ENCODE data around the gene PI3.

The PI3 gene

DNA sequence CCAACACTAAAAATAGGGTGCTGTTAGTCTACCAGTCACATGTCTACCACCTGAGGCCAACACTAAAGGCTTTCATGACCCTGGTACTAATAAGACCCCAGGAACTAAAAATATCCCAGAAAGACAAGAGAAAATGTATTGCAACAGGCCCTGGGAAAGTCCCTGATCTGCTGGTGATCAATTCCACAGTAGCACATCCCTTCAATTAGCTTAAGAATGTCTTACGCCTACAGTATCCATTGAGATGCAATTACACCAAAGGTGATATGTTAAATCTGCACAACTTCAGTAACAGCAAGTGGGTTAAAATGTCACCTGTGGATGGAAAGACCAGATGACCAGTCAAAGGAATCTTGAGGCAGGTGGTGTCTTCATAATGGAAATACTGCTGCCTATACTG is 35.2 kb downstream of the PI3 start:
- H3K4me2 ChIP-seq: no peak overlapping the region
- H3K4me1 ChIP-seq: no peaks in the 10 kb centered on the region; a peak in 1 of 20 replicates
- no peaks in the 10 kb centered on the region for H3K9me3 ChIP-seq (replicated peaks in 1 of 11)
- H3K27me3 ChIP-seq: no peaks in the 10 kb centered on the region
- H3K27ac ChIP-seq: no peak overlapping the region
- H3K36me3 ChIP-seq: no peaks in the 10 kb centered on the region
- no peak overlapping the region for H3K4me3 ChIP-seq
- H4K20me1 ChIP-seq: no peaks in the 10 kb centered on the region
- TF ChIP-seq Cebpa-rat (IDR thresholded peaks at IDR 0.05): no peak
- no peak overlapping the region for H3K9ac ChIP-seq

DNA sequence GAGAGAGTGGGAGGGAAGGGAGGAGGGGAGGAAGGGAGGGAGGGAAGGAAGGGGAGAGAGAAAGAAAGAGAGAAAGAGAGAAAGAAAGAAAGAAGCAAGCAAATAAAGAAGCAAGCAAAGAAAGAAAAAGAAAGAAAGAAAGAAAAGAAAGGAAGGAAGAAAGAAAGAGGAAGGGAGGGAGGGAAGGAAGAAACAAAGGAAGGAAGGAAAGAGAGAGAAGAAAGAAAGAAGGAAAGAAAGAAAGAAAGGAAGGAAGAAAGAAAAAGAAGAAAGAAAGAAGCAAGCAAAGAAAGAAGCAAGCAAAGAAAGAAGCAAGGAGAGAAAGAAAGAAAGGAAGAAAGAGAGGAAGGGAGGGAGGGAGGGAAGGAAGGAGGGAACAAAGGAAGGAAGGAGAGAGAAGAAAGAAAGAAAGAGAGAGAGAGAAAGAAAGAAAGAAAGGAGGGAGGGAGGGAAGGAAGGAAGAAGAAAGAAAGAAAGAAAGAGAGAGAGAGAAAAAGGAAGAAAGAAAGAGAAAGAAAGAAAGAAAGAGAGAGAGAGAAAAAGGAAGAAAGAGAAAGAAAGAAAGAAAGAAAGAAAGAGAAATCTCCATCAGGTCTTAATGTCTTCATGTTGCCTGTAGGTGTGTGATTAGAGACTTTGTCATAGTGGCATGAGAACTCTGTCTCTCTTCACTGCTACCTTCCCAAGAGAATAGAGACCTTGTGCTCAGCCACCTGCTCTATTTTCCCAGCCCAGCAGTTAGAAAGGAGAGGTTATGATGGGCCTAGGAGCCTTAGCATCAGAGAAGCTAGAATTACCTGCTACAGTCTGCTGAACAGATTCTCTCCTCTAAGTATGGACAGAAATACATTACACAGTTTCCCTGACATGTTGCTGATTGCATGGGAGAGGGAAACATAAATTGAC is 37.1 kb downstream of the PI3 start:
- H3K27ac ChIP-seq: no peak overlapping the region
- H3K9me3 ChIP-seq (replicated peaks in 1 of 11): no peaks in the 10 kb centered on the region
- H3K4me2 ChIP-seq: no peak overlapping the region
- no peaks in the 10 kb centered on the region for H3K36me3 ChIP-seq
- H3K9ac ChIP-seq: no peak overlapping the region
- TF ChIP-seq Cebpa-rat (IDR thresholded peaks at IDR 0.05): no peak
- no peak overlapping the region for H3K4me3 ChIP-seq
- no peaks in the 10 kb centered on the region; a peak in 1 of 20 replicates for H3K4me1 ChIP-seq
- no peaks in the 10 kb centered on the region for H4K20me1 ChIP-seq
- H3K27me3 ChIP-seq: no peaks in the 10 kb centered on the region

DNA sequence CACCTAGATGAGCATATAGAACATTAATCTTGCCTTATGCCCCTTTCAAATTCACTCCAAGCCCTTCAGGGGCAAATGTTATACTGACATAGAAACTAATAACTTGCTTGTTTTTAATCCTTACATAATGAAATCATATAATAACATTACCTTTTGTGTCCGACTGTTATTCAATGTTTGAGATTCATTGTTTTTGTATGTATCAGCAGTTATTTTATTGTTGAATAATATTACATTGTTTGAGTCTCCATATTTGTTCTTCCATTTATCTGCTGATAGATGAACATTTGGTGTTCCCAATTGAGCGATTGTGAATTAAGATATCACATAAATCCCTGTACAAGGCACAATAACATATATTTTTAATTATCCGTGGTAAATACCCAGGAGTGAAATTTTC is 38.1 kb downstream of the PI3 start:
- no peaks in the 10 kb centered on the region for H4K20me1 ChIP-seq
- H3K4me1 ChIP-seq: no peaks in the 10 kb centered on the region; a peak in 1 of 20 replicates
- H3K27ac ChIP-seq: no peak overlapping the region
- H3K4me3 ChIP-seq: no peak overlapping the region
- no peaks in the 10 kb centered on the region for H3K36me3 ChIP-seq
- H3K27me3 ChIP-seq: no peaks in the 10 kb centered on the region
- TF ChIP-seq Cebpa-rat (IDR thresholded peaks at IDR 0.05): no peak
- H3K9me3 ChIP-seq (replicated peaks in 1 of 11): no peaks in the 10 kb centered on the region
- no peak overlapping the region for H3K4me2 ChIP-seq
- H3K9ac ChIP-seq: no peak overlapping the region

DNA sequence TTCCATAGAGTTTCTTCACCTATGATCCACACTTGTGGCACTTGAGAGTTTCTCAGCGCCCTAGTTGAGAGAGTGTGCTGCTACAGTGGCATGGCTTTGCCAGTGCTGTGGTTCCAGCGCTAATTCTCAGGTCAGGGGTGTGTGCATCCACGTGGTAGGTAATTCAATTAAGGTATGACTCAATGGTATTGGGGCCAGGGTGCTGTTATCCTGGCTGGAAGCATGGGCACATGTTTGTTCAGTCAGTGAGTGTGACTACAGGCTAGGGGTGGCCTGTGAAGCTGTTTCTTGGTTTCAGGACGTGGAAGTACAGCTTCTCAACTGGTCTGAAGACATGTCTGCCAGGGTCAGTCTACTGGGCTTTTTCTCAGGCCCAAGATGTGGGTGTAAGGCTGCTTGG is 43.4 kb downstream of the PI3 start:
- H3K4me3 ChIP-seq: no peak overlapping the region
- H3K36me3 ChIP-seq: no peaks in the 10 kb centered on the region
- no peak overlapping the region for H3K27ac ChIP-seq
- H3K9me3 ChIP-seq (replicated peaks in 1 of 11): no peaks in the 10 kb centered on the region
- no peaks in the 10 kb centered on the region for H4K20me1 ChIP-seq
- H3K4me1 ChIP-seq: no peaks in the 10 kb centered on the region
- TF ChIP-seq Cebpa-rat (IDR thresholded peaks at IDR 0.05): no peak
- H3K27me3 ChIP-seq: no peaks in the 10 kb centered on the region
- no peak overlapping the region for H3K9ac ChIP-seq
- H3K4me2 ChIP-seq: no peak overlapping the region

DNA sequence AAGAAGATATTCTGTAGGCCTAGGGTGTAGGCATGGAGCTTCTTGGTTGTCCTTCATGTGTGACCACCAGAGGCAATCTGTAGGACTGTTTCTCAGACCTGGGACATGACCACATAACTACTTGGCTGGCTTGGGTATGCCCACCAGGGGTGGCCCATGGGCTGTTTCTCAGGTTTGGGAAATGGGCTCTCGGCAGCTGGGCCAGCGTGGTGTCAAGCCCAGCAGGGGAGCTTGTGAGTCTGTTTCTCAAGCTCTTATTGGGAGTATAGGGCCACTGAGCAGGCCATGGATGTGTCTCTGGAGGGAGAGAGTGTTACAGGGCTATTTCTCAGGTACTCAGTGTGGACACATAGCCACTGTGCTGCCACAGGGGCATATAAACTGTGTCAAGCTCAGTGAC is 43.9 kb downstream of the PI3 start:
- Histone ChIP-seq H3K27ac (no peak overlapping the region), H3K4me2 (no peak overlapping the region), H3K27me3 (no peaks in the 10 kb centered on the region), H3K9me3 (replicated peaks in 1 of 11) (no peaks in the 10 kb centered on the region), H3K4me1 (no peaks in the 10 kb centered on the region), H3K9ac (no peak overlapping the region), H4K20me1 (no peaks in the 10 kb centered on the region), H3K4me3 (no peak overlapping the region), H3K36me3 (no peaks in the 10 kb centered on the region)
- TF ChIP-seq Cebpa-rat (IDR thresholded peaks at IDR 0.05): no peak

DNA sequence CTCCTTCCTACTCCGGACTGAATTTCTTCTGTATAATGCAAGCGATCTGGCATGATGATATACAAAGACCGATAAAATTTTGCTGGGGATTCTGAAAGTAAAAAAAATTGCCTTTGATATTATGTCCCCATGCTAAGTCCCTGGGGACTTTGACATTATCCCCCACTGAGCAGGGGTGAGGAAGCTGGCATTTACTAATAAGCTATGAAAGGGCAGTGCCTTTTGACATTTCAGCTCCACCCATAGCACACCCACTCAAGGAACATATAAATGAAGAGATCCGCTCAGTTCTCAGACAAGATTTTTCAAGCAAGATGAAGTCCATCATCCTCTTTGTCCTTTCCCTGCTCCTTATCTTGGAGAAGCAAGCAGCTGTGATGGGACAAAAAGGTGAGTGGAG is 46.4 kb downstream of the PI3 start, which contains the start of gene SEMG2:
Gene SEMG2, plus strand, starts transcription at position 298 of the 400 bp plus-strand sequence. Its CDS starts 17 bp downstream, at position 315.
- Histone ChIP-seq H3K4me1 (no peaks in the 10 kb centered on the region), H3K9me3 (replicated peaks in 1 of 11) (no peaks in the 10 kb centered on the region), H3K27me3 (no peaks in the 10 kb centered on the region), H4K20me1 (no peaks in the 10 kb centered on the region), H3K36me3 (no peaks in the 10 kb centered on the region), H3K9ac (no peak within 1 kb of the TSS), H3K4me3 (no peak within 1 kb of the TSS), H3K4me2 (no peak within 1 kb of the TSS), H3K27ac (no peak within 1 kb of the TSS)
- no peak for TF ChIP-seq Cebpa-rat (IDR thresholded peaks at IDR 0.05)

DNA sequence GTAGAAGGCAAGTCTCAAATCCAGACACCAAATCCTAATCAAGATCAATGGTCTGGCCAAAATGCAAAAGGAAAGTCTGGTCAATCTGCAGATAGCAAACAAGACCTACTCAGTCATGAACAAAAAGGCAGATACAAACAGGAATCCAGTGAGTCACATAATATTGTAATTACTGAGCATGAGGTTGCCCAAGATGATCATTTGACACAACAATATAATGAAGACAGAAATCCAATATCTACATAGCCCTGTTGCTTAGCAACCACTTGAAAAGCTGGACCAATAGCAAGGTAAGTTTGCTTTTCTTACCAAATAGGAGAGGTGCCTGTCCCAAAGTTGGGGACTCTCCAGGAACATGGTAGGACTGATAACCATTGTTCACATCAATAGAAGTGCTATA is 48.4 kb downstream of the PI3 start:
- Histone ChIP-seq H4K20me1 (no peaks in the 10 kb centered on the region), H3K4me1 (no peaks in the 10 kb centered on the region), H3K27ac (no peak overlapping the region), H3K4me3 (no peak overlapping the region), H3K9me3 (replicated peaks in 1 of 11) (no peaks in the 10 kb centered on the region), H3K4me2 (no peak overlapping the region), H3K27me3 (no peaks in the 10 kb centered on the region), H3K36me3 (no peaks in the 10 kb centered on the region), H3K9ac (no peak overlapping the region)
- no peak for TF ChIP-seq Cebpa-rat (IDR thresholded peaks at IDR 0.05)

Data from BLaER1 treated with 17β-estradiol and CSF1 and Interleukin-3, amounts not matched to agents 10 nM and 100 nM (cell line).